ENCODE data around the gene ABCB4. TPM values are rescaled to one million over a fixed set of nuclear protein-coding genes. Genes with fewer than 3 reads are reported as not detected.

Gene ABCB4
- total RNA-seq, 2 experiments from 2014 or later: not detected

GRCh38 chr7:87413951-87414793 is 61.3 kb downstream of the ABCB4 start:
- H3K9me3 ChIP-seq (ENCODE audit: control insufficient read depth in 1 of 2, insufficient read depth in 1 of 2, low read length in 2 of 2): no peaks in the 10 kb centered on the region
- TF ChIP-seq CTCF (IDR thresholded peaks at IDR 0.05): no peak
- Mint-ChIP-seq H3K36me3 (ENCODE audit: low read depth) (no peaks in the 10 kb centered on the region), H3K4me1 (ENCODE audit: low read depth) (no peaks in the 10 kb centered on the region), H3K27me3 (no peaks in the 10 kb centered on the region), H3K4me3 (no peak overlapping the region), H3K9me3 (no peaks in the 10 kb centered on the region), H3K27ac (no peak overlapping the region)
- no peaks in the 10 kb centered on the region for H3K36me3 ChIP-seq (ENCODE audit: insufficient read depth, low read length)
- no peaks in the 10 kb centered on the region for H3K4me1 ChIP-seq (ENCODE audit: insufficient read depth, low read length)
- POLR2A ChIA-PET: interaction anchor here (1.5 to 2.2 kb wide), 2 partner anchors 69 to 102 kb away, joined by 3 to 5 read pairs; partner anchors contain the start of gene CROT
- no peak overlapping the region for H3K4me3 ChIP-seq (ENCODE audit: low read length)
- DNase-seq (no peak), ATAC-seq (ENCODE audit: poor library complexity) (no peak)
- H3K27ac ChIP-seq (ENCODE audit: low read depth in 1 of 2, low read length in 2 of 2): no peak overlapping the region
- intact Hi-C loops (cut with DNase I, micrococcal nuclease): loop anchor here in 1 of 2 experiments (2.0 kb wide), 1 partner anchor 473 kb away; no protein-coding TSS in a partner anchor
- H3K27me3 ChIP-seq (ENCODE audit: control insufficient read depth in 1 of 2, insufficient read depth in 2 of 2, low read length in 2 of 2): no peaks in the 10 kb centered on the region
- CTCF ChIA-PET: interaction anchor here (0.6 to 7.1 kb wide), 3 partner anchors 15 to 102 kb away, joined by 3 to 52 read pairs (median 3); no protein-coding TSS in a partner anchor

GRCh38 chr7:87413029-87413428 is 62.5 kb downstream of the ABCB4 start:
- CTCF ChIA-PET: interaction anchor here (1.0 to 7.1 kb wide), 2 partner anchors 14 to 101 kb away, joined by 3 to 52 read pairs; no protein-coding TSS in a partner anchor

GRCh38 chr7:87411186-87411585 is 64.3 kb downstream of the ABCB4 start:
- Histone ChIP-seq H3K9me3 (ENCODE audit: control insufficient read depth in 1 of 2, insufficient read depth in 1 of 2, low read length in 2 of 2) (no peaks in the 10 kb centered on the region), H3K27me3 (ENCODE audit: control insufficient read depth in 1 of 2, insufficient read depth in 2 of 2, low read length in 2 of 2) (no peaks in the 10 kb centered on the region), H3K4me3 (ENCODE audit: low read length) (no peak overlapping the region), H3K27ac (ENCODE audit: low read depth in 1 of 2, low read length in 2 of 2) (no peak overlapping the region), H3K36me3 (ENCODE audit: insufficient read depth, low read length) (no peaks in the 10 kb centered on the region), H3K4me1 (ENCODE audit: insufficient read depth, low read length) (no peaks in the 10 kb centered on the region)
- POLR2A ChIA-PET: no interaction called here
- no peak for DNase-seq
- intact Hi-C loops (cut with DNase I, micrococcal nuclease): no loop called here
- TF ChIP-seq CTCF (IDR thresholded peaks at IDR 0.05): no peak
- Mint-ChIP-seq H3K27ac (no peak overlapping the region), H3K4me1 (ENCODE audit: low read depth) (no peaks in the 10 kb centered on the region), H3K4me3 (no peak overlapping the region), H3K27me3 (no peaks in the 10 kb centered on the region), H3K36me3 (ENCODE audit: low read depth) (no peaks in the 10 kb centered on the region), H3K9me3 (no peaks in the 10 kb centered on the region)
- CTCF ChIA-PET: no interaction called here
- ATAC-seq (ENCODE audit: poor library complexity): no peak

More at GRCh38 chr7:87413029-87413428, 62.5 kb downstream of the ABCB4 start:
- Histone ChIP-seq H3K36me3 (ENCODE audit: insufficient read depth, low read length) (no peaks in the 10 kb centered on the region), H3K27me3 (ENCODE audit: control insufficient read depth in 1 of 2, insufficient read depth in 2 of 2, low read length in 2 of 2) (no peaks in the 10 kb centered on the region), H3K9me3 (ENCODE audit: control insufficient read depth in 1 of 2, insufficient read depth in 1 of 2, low read length in 2 of 2) (no peaks in the 10 kb centered on the region), H3K4me1 (ENCODE audit: insufficient read depth, low read length) (no peaks in the 10 kb centered on the region), H3K4me3 (ENCODE audit: low read length) (no peak overlapping the region), H3K27ac (ENCODE audit: low read depth in 1 of 2, low read length in 2 of 2) (no peak overlapping the region)
- no peak for TF ChIP-seq CTCF (IDR thresholded peaks at IDR 0.05)
- Mint-ChIP-seq H3K9me3 (no peaks in the 10 kb centered on the region), H3K27me3 (no peaks in the 10 kb centered on the region), H3K4me1 (ENCODE audit: low read depth) (no peaks in the 10 kb centered on the region), H3K27ac (no peak overlapping the region), H3K36me3 (ENCODE audit: low read depth) (no peaks in the 10 kb centered on the region), H3K4me3 (no peak overlapping the region)
- POLR2A ChIA-PET: no interaction called here
- ATAC-seq (ENCODE audit: poor library complexity) (no peak), DNase-seq (no peak)
- intact Hi-C loops (cut with DNase I, micrococcal nuclease): no loop called here
